SK-N-MC (cell line): Measurements from ENCODE around the gene ZNF740.

Source experiments
- DNase-seq: peaks from one replicate; pipeline ENCODE4 v3.0.0-alpha.2; 2011; ENCODE audit warnings: low read depth, low spot score
- H3K27ac ChIP-seq: fragments of 200-600 bp; sonication (generic); 2 replicates; pipeline ENCODE4 v1.5.1; 2016; ENCODE audit warnings: mixed run types
- H3K36me3 ChIP-seq: fragments of 200-600 bp; sonication (generic); 2 replicates; pipeline ENCODE4 v1.6.1; 2017; ENCODE audit warnings: antibody characterized with exemption, low read length, mixed read lengths; ENCODE audit not compliant: insufficient read depth
- H3K4me3 ChIP-seq: fragments of 200-600 bp; sonication (generic); 2 replicates; pipeline ENCODE4 v1.5.1; 2016
- H3K9ac ChIP-seq: fragments of 200-600 bp; sonication (generic); 2 replicates; pipeline ENCODE4 v1.8.0; 2017; ENCODE audit warnings: mixed run types, mixed read lengths; ENCODE audit not compliant: insufficient read length
- H3K9me3 ChIP-seq: fragments of 200-600 bp; sonication (generic); 2 replicates; pipeline ENCODE4 v1.6.1; 2017; ENCODE audit warnings: low read depth, mild to moderate bottlenecking, antibody characterized with exemption, low read length, moderate library complexity, mixed read lengths
- EZH2 ChIP-seq: fragments of 200-600 bp; sonication (generic); IDR thresholded peaks from one replicate; pipeline ENCODE4 v1.6.1; 2017; ENCODE audit warnings: antibody characterized with exemption
- FOXP2 ChIP-seq: optimal IDR thresholded peaks from 2 replicates; pipeline ENCODE3; 2011; ENCODE audit warnings: mild to moderate bottlenecking, moderate library complexity; ENCODE audit not compliant: insufficient read depth; ENCODE audit errors: extremely low read length, control extremely low read depth
- POLR2AphosphoS5 ChIP-seq: IDR thresholded peaks from 2 replicates; pipeline ENCODE4 v1.6.1; 2012; ENCODE audit warnings: mild to moderate bottlenecking, low read depth, low read length, borderline replicate concordance

Gene ZNF740

DNA sequence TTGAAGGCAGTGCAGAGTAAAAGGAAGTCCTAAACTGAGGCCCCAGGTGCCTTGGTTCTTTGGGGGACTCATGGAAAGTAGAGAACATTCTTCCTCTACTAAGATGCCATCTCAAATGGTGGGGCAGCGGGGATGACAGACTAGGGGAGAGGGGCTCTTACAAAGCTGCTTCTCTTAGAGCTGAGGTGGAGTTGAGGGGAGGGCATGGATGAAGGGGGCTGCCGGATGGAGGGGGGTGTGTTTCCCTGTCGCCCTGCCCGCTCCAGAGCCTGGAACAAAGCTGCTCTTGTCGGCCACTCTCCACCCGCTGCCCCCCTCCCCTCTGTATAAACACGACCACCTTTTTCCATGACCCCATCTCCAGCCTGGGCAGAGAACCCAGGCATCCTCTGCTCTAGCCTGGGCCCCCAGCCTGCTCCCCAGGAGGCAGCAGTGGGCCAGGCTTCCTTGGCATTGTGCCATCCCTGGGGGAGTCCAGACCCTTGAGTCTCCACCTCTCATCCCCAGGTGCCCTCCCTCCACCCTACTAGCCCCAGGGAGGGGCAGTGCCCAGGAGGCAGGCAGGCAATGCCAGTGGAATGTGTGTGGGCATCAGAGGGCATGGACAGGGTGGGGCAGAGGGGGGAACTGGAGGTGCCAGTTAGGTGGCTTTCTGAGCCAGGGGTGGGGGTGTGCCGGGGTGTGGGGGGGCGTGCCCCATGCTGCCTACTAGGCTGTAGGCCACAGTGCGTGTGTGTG is 49.8 kb downstream of the ZNF740 start:
- TF ChIP-seq EZH2 (no peak), FOXP2 (no peak), POLR2AphosphoS5 (no peak)
- no peak overlapping the region for H3K4me3 ChIP-seq
- H3K36me3 ChIP-seq = peaks cover 5% of the 10 kb centered on the region; the same call in 1 of the 2 replicates
- H3K27ac ChIP-seq = peak overlapping the region; percentile 46; the same call in 1 of the 2 replicates
- no peak for DNase-seq
- no peak overlapping the region for H3K9ac ChIP-seq
- H3K9me3 ChIP-seq = no peaks in the 10 kb centered on the region

DNA sequence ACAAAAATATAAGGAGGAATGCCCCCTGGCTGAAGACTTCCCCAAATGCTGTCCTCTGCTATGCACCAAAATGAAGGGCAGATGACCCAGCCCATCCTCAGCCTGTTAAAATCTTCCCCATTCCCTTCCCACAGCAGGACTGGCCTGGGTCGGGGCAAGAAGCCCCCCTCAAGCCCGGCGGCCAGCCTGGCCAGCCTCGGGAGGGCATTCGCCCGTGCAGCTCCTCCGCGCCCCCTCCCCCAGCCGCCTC is 51.1 kb downstream of the ZNF740 start:
- no peak for DNase-seq
- H3K9ac ChIP-seq = peak overlapping the region; percentile 76
- peak overlapping the region; percentile 93 for H3K4me3 ChIP-seq
- no peaks in the 10 kb centered on the region for H3K9me3 ChIP-seq
- TF ChIP-seq FOXP2 (no peak), EZH2 (no peak), POLR2AphosphoS5 (no peak)
- H3K27ac ChIP-seq = peak overlapping the region; percentile 27; the same call in 1 of the 2 replicates
- peaks cover 5% of the 10 kb centered on the region; the same call in 1 of the 2 replicates for H3K36me3 ChIP-seq

DNA sequence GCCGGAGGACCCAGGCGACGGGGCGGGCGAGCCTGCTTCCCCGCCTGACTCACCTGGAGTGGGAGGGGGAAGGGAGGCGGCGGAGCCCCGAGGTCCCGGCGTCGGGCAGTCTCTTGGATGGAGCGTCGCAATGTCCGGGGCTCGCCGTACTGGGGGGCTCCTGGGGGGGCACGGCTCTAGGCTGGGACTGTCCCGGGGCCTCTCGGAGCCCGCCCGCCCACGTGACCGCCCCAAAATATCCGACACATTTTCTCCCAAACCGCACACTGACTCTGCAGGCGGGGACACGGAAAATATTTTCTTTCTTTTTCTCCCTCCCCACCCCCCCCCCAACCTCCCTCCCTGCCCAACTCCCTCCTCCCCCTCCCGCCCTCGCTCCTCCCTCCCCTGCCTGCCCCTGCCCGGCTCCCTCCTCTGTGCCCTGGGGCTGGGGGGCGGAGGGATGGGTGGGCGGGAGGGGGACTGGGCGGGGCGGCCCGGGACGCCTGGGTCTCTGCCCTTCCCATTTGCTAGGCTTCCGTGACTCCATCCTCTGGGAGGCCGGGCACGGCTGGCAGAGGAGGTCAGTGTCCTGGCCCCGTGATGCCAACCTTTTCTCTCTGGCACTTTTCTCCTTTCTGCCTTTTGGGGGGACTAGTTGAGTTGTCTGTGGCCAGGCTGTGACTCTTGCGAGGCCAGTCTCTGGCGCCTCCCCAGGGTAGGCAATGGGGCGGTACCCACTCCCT is 51.6 kb downstream of the ZNF740 start, which contains the start of gene RARG:
Gene RARG, minus strand, starts transcription at position 289 of the 725 bp plus-strand sequence. CDS start 4,664 bp downstream, outside the sequence.
- Histone ChIP-seq H3K36me3 (peaks cover 4% of the 10 kb centered on the region; the same call in 1 of the 2 replicates), H3K9me3 (no peaks in the 10 kb centered on the region), H3K4me3 (peak within 1 kb of the TSS; percentile 93), H3K27ac (peak within 1 kb of the TSS; percentile 78; the same call in 1 of the 2 replicates), H3K9ac (peak within 1 kb of the TSS; percentile 76)
- no peak for DNase-seq
- no peak for TF ChIP-seq POLR2AphosphoS5
- no peak for TF ChIP-seq EZH2
- no peak for TF ChIP-seq FOXP2

DNA sequence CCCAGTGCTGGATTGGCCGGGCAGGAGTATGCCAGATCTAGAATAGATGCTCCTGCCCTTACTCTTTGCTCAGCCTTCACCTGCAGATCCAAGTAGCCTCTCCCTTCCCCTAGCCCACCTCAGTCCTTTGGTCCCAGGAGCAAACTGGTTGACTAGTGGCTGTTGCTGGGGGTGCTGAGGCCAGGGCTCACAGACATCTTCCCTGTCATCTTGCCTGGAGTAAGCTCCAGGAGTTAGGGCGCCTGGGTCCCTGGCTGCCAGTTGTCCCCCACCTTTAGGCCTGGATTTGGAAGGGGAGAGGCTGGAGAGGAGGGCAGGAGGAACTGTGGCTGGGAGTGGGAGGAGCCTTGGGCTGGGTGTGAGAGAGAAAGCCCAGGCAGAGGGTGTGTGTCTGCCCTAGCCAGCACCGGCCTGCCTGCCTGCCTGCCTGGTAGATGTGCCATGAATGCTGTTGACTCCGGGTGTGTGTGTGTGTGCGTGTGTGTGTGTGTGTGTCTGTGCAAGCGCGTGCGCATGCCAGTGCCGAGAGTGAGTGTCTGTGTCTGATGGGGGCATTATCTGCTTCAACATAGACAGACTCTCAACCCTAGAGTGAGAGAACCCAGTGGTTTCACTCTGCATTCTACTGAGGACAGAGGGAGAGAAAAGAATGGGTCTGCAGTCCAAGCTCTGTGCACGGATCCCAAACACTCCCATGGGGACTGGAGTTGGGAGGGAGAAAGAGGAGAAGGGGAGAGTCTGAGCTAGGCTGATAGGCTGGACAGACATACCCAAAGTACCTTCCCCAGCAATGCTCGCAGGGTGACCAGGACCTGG is 52.3 kb downstream of the ZNF740 start:
- no peak for DNase-seq
- peak overlapping the region; percentile 87 for H3K4me3 ChIP-seq
- H3K36me3 ChIP-seq = no peaks in the 10 kb centered on the region
- no peaks in the 10 kb centered on the region for H3K9me3 ChIP-seq
- TF ChIP-seq FOXP2 = no peak
- TF ChIP-seq POLR2AphosphoS5 = no peak
- no peak for TF ChIP-seq EZH2
- peak overlapping the region; percentile 78 for H3K27ac ChIP-seq
- H3K9ac ChIP-seq = peak overlapping the region; percentile 45

DNA sequence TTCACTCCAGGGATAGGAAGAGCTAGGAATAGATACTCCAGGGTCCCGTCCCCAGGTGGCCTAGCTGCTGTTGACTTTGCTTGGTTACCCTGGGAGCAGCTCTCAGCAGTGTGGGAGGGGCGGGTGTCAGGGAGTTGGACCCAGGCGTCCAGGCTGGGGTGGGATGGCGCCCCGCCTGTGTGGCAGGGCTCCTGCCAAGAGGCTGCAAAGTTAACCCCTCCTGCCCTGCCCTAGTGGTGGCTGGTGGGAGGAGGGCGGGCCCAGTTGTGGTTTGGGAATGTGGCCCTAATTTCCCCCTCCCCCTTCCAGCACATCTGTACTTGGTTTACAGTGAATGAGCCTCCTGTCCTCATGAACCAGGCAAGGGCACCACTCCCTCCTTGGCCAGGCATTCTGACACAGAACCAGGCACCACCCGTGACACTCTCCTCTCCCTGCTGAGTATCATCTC is 53.2 kb downstream of the ZNF740 start:
- DNase-seq = no peak
- no peak for TF ChIP-seq FOXP2
- TF ChIP-seq EZH2 = no peak
- no peak for TF ChIP-seq POLR2AphosphoS5
- peak overlapping the region; percentile 58 for H3K4me3 ChIP-seq
- no peaks in the 10 kb centered on the region for H3K9me3 ChIP-seq
- H3K9ac ChIP-seq = no peak overlapping the region
- no peaks in the 10 kb centered on the region for H3K36me3 ChIP-seq
- peak overlapping the region; percentile 78; the same call in 1 of the 2 replicates for H3K27ac ChIP-seq

DNA sequence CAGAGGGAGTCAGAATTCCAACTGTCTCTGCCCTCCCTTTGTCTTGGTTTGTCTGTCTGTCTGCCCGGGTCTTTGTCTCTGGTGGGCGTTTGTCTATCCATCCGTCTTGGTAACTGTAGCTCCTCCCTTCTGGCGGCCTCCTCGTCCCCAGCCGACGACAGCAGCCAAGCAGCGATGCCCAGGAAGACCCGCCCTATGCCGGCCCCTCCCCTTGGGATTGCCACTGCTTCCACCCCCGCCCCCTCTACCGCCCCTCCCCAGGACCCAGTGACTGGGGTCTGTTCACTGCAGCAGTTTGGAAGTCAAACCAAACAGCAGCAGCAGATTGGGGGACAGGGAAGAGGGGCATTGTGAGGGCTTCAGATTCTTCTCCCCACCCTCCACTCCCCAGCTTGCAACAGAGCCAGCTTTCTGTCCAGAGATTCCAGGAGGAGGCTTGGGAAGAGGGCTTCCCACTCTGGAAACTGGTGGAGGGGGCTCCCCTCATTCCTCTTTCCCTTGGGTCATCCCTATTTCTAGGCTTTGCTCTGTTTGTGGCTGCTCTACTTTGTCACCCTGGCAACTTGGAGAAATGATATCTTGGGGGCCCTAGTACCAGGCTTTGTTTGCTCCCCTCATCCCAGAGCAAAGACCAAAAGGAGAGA is 53.9 kb downstream of the ZNF740 start:
- Histone ChIP-seq H3K9ac (no peak overlapping the region), H3K36me3 (no peaks in the 10 kb centered on the region), H3K27ac (peak overlapping the region; percentile 69), H3K4me3 (peak overlapping the region; percentile 58), H3K9me3 (no peaks in the 10 kb centered on the region)
- TF ChIP-seq FOXP2 = no peak
- no peak for DNase-seq

DNA sequence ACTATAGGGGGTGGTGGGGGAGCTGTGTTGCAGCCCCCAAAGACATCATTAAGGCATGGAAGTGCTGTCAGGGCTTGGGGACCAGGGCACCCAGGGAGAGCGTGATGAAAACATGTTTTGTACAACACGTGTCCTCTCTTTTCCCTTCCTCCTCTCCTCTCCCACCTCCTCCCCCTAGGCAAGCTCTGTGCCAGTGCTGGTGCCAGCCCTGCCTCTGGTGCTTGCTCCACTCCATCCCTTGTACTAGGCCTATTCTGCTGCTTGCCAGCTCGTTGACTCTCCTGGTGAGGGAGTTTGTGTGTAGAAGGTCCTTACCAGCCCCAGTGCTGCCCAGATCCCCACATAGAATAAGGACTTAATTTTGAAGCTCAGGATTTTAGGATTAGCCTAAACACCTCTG is 54.6 kb downstream of the ZNF740 start:
- Histone ChIP-seq H3K9me3 (no peaks in the 10 kb centered on the region), H3K4me3 (no peak overlapping the region), H3K9ac (no peak overlapping the region), H3K36me3 (no peaks in the 10 kb centered on the region), H3K27ac (no peak overlapping the region)
- DNase-seq = no peak
- TF ChIP-seq FOXP2 (no peak), EZH2 (no peak), POLR2AphosphoS5 (no peak)
